ENCODE data around the gene TAPT1.

TAPT1 gene

DNA sequence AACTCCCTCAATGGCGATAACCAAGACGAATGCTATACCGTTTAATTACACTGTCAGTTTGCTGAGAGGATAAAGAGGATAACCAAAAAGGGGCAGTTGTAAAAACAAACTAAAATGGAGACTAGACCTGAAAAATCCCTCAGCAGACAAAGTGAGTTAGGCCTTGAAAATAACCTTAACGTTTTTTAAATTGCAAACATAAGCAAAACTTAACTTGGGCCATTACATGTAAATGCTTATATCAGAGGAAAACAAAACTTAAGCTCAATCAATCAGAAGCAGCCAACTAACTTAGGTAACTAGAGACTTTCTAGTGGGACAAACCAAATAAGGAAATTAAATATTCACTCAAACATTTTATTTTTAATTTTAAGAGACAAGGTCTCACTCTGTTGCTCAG is 17.0 kb upstream of the TAPT1 start:
- DNase-seq, result no peak

DNA sequence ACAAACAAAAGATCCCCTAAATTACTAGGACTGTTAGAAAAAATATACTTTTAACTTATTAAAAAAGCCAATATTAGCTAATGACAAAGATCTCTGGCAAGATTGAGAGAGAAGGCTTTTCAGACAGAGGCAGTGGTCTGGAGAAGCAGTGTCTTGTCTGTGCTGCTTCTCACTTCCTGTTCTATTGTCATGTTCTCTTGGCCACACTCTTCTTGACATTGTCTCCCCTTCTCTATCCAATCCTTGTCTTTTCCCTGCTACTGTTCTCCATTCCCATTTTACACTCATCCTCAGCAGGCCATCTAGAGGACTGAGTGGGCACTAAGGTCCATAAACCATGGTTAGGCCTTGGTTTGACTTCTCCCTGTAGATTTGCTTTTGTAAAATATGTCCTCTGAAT is 14.0 kb upstream of the TAPT1 start:
- DNase-seq, result no peak

DNA sequence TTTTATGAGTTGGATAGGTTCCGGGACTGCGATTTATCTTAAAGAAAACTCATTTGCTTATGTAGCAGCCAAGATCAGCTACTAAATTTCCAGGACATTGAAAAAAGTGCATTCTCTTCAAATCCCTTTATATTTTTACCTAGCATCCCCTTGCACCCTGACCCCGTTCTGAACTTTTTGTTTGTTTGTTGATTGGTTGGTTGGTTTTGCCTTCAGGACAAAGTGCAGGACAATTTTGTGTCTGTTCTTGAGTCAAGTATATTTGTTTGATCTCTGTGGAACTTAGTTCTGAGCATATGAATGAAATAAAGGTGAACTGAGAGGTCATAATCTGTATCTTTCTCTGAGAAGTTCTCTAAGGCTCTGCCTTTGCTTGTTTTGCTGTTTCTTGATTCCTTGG is 12.8 kb upstream of the TAPT1 start:
- no peak for DNase-seq

DNA sequence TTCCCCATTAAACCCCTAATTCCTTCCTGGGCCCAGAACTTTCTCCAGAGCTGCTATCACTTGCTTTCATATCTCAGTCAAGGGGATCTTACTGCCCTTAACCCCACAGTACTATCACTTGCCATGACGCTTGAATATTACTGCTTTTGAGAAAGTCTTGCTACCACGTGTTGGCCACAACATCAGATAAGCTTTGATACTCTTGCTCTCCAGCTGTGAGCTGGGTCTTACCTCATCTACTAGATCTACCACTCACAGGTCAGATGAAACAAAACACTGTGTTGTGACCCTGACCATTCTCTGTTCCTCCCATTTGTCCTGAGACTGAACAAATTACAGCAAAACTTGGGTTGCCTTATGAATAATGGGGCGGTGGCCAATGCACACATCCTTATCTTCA is 12.1 kb upstream of the TAPT1 start:
- DNase-seq, result no peak

DNA sequence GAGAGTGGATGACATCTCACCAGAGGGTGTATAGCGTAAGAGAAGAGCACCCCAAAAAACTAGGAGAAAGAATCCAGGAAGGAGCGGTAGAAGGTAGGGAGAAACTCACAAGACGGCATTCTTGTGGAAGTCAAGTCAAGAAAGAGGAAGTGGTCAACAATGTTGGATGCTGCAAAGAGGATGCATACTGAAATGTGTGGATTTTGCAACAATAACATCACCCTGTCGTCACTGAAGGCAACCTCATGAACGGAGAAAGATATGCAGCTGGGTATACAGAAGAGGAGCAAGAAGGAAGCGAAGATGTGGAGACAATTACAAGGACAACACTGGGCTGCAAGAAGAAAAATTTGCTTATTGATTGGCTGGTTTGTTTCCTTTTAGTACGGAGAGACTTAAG is 11.4 kb upstream of the TAPT1 start:
- no peak for DNase-seq

DNA sequence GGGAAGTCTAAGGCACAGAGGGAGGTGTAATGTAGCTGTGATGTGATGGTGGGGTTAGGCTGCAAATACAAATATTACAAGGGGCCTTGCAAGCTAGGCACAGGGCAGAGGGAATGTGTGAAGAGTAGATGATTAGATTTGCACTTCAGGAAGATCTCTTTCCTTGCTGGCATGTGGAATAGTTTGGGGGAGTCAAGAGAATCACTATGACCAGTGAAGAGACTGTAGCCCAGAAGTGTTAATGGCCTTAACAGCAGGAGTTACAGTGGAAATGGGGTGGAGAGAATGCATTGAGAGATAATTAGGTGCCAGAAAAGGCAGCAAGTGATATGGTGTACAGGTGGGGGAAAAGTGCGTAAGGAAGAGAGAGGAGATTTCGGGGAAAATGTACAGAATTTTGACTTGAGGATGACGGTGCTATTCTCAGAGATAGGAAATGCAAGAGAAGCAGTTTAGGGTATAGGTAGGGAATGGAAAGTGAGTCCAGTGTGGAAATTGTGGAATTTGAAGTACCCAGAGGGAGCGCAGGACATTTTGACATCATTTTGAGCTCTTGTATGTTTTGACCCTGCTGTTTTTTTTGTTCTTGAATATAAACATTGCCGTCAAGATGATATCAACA is 10.2 kb upstream of the TAPT1 start:
- no peak for DNase-seq

DNA sequence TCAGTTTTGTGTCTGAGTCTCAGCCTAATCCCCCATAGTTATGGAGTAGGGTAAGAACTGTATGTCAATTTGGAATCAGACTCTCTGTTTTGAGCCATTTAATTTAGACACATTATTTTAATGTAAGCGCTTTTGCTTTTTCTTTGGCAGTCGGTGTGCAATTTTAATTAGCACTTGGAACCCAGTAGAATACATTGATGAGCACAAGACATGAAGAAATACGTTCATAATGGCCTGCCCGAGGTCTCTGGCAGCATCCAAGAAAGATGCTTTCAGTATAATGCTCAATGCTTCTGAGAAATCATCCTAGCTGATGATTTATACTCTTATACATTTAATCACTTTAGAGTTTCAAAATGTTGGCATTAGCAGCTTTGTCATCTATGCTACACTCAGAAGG is 8.9 kb upstream of the TAPT1 start:
- DNase-seq, result no peak

DNA sequence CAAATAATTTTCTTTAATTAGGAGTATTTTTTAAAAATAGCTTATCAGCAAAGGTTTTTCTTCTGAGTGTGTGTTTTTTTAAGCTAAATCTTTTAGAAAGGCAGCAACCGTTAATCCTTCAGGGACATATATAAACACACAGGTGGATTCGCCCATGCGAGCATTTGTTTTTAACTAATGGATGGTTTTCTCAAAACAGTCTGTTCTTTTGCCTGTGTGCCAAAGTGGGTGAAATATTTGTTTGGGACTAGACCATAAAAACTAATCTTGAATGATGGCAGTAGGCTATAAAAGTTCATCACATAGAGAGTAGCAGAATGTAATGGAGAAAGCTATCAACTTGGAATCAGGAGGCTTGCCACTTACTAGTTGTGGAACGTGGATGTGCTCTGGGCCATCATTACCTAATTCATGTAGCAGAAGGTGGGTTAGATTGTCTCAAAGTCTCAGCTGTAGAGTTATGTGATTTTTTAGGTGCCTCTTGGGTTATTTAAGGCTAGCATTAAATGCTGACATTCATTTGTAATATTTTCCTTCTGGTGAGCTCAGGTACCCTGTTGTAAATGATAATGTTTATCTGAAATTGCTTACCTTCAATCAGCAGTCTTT is 7.4 kb upstream of the TAPT1 start:
- no peak for DNase-seq

DNA sequence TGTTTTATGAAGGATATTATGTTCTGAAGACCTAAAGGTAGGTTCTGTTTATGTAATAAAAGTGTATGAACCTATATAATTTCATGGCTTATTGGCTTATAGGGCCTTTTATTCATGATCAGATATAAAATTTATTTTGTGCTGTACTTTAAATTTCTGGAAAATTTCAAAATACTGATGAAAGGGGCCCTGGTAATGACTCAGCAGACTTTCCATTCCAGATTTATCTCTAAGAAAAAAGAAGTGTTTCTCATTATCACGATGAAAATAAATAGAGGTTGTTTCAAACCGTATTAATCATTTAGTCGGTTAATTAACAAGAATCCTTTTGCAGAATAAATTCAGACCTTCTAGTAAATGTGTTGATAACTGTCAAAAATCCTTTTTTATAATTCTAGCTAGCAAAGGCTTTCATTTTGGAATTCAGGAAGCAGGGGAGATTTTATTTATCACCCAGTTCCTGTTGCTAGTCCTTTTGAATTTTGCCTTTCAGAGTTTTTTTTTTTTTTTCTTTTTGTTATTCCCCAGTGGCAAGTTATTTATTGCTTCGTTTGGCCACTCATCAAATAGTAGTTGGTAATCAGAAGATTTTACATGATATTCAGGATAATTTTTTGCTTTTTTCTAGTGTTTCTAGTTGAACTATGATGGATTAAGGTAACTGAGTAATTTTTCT is 5.4 kb upstream of the TAPT1 start:
- DNase-seq, result no peak

DNA sequence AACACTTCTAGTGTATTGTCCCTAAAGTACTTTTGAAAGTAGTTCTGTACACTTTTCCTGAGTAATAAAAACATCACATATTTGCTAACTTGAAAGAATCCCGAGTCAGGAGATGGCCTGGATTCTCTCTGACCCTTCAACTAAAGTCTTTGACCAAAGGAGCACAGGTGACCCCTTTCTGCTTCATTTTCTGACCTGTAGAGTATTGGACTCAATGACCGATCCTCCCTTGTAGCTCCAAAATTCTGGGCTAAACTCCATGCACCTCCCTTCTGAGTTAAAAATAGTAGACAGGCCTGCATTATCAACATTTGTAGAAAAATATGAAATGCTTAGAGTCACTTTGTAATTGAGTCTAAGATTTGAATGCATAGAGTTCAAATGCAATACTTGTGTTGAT is 4.0 kb upstream of the TAPT1 start:
- DNase-seq, result no peak

DNA sequence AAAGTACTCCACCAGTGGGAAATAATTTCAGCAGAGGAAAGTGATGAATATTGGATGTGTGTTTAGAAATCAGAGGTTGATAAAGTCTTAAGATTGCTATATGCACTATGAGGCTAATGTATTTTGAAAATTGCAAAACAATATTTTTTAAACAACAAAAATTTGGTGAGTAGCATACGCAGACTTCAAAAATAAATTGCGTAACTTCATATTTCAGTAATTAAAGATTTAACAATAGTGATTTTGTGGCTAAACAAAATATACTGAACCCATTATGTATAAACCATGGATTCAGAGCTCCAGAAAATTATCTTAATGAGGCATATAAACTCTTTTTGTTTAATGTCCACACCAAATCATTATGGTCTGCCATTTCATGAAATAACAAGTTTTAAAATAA is 3.3 kb upstream of the TAPT1 start:
- no peak for DNase-seq

DNA sequence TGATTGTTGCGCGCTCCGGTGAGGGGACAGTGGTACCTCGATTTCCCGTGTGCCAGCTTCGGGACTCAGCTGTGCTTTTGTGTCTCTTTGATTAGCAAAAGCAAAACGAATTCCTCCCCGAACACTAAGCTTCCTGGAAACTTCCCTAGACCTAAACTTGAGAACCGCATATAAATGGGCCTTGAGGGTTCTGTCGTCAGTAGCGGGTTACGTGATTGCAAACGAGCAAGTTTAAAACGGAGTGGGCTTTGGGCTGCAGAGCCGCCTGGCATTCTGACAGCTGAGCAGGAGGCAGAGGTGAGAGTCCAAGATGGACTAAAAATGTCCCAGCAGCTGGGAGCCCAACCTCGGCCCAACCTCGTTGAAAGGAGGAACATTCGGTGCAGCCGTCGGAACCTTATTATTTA is 1.2 kb upstream of the TAPT1 start:
- DNase-seq, result no peak

DNA sequence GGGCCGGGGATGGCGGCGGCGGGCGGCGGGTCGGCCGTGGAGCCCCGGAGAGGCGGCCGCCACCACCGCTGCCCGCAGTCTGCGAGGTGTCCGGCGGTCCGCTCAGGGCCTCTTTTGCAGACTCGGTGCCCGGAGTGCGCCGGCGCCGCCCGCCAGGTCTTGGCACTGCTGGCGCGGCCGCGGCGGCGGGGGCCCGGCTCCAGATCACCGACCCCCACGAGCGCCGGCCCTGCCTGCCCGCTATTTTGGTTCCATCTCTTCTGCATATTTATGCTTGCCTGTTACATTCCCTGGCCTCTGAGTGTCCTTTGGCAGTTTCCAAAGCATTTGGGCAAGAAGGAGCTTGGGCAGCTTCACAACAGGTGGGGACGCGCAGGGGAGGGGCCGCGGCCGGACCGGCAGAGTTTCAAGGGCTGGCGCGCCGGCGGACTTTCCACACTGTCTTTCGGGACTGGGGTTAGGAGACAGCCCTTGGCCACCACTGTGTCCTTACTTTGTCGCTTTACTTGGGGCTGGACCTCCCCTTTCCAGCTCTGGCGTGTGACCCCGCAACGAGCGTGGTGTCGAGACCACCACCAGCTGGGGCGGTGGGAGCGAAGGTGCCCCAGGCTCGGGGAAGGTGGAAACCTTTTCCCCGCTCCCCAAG is 668 bp upstream of the TAPT1 start:
- DNase-seq, result peak; percentile 21

DNA sequence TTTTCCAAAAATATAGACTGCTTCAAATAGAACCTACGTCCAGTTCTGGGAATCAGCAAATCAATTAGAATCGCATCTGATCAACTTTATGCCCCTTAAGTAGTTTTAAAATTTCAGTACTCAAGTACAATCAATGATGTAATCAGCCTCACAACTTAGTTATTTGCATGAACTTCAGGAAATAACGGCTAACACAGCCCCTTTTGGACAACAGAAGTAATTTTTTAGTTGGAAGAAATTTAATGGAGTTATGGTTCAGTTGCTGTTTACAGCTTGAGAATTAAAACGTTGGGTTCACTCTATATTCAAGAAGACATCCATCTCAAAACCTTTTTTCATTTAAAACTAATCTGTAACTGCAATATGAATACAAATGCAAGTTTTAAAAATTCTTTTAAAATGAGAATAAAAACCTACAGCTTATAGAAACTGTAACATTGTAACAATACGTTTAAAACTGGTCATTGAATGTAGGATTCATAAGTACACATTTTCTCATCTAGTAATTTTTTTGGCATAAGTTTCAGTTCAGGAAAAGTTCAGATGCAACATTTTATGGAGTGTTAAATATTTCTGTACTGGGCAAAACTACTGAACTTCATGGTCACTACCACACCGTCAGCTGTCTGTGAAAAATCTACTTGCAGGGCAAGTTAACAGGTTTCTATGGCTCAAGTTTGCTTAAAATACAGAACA is 956 bp downstream of the TAPT1 start:
- peak; percentile 57 for DNase-seq

DNA sequence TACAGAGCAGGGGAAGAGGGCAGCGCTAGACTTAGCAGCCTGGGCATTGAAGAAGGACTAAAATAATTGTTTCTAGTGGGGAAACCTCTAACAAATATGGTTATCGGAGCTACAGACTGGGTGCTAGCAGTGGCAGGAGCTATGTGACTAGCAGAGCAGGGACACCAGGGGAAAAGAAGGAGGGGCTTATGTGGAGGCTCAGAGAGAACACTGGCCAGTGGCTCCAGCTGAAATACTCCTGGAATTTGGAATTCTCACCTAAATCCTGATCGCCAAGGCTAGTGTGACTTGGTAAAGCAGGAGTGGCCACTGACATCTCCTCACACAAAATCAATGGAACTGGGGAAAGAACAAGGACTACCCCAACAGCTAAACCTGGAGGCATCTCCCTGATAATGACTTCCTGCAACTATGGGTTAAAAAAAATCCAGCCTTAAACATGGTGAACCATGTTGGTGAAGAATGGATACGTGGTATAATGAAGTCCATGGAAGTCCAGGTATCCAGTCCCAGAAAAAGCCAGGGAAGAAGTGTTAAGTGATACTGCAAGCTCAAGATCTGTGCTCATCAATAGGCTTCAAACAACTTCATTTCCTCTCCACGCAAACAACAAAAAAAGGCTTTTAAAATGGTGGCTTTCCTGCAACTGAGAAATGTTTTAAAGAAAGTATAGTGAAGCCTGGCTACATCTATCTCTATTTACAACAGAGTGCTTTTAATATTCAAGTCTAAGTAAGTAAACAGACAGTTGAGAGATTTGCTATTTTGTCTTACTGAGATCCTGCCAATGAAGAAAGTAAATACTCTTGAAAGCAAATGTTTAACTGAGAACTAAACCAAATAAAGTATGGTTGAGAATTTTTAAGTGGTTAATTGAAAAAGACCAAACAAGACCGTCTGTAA is 1.8 kb downstream of the TAPT1 start:
- DNase-seq, result peak; percentile 13

DNA sequence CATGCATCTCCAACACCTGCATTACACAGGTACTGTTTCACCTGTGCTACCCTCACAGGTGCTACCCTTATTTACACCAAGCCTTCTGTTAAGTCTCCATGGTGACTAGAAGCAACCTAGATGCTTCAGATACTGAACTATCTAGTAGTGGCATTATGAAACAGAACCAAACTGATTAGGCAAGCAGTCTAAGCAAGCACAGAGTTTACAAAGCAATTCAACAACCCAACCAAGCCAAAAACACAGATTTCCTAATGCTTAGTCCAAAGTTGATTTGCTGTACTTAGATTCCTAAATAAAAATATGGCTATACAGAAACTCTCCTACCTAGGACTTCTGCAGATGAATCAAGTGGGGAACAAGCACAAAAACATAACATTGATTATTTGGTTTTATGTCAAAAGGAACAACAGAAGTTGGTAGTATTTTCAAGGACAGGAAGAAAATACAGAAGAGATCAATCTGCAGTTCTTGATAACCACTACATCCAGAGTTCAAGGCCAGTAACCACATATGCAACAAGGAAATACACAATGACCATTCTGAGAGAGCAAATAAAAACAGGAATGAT is 3.2 kb downstream of the TAPT1 start:
- DNase-seq, result peak; percentile 9

DNA sequence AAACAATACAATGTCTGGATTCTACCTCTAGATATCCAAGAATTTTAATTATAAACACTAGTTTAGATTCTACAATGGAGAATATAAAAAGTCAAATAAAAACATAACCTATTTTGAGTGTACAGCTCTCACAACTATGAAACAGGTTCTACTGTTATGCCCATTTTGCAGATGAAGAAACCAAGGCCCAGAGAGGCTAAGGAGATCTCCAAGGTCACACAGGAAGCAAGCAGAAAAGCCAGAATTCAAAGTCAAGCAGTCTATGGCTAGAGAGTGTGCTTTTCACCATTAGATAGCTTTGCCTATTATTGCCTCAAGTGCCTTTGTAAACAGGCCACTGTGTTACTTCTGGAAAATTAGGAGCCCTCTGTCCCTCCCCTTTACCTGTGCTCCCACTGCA is 7.3 kb downstream of the TAPT1 start:
- DNase-seq, result no peak

DNA sequence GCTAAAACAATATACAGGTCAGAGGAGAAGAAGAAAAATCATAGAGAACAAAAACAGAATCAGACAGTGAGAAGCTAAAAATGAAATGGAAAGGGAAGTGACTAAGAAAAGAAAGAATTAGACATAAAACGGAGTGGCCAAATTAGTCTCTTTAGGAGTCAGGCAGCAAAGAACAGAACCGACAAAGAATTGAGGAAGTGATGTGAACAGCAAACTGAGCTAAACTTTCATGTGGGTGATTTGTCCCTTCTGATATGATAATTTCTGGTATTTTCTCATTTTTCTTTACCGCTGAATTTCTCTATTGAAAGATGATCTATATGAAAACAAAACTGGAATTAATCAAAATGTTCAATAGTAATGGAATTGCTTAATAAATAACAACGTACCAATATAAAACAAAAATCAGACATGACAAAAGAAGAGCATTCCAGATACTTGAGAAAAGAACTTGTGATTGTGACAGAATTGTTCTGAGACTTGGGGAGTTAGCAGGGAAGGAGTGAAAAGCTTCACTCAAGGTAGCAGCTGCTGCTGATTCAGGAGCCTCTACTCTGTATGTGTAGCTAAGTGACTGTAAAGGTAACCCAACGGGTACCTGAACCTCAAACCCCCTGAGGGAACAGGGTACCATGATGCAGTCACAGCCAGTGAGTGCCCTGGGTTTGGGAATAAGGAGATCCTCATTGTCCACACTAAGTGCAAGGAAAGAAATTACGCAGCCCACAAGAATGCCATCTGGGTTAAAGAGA is 8.8 kb downstream of the TAPT1 start:
- no peak for DNase-seq

DNA sequence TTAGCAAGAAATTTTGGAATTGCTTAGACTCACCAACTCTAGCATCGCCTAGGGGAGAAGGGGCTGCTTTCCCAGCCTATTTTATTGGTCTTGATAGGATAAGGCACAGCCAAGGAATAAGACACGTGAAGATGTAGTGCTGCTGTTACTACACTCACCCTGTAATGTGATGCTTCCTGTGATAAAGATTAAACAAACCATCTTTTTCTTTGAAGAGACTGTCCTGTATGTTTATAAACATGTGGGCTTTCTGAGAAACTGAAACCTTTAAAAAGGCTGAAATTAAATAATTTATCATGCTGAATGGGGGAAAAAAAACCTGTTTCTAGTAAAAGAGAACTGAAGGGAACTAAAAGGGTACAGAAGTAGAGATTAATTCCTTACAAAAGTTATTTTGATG is 13.2 kb downstream of the TAPT1 start:
- DNase-seq, result no peak

DNA sequence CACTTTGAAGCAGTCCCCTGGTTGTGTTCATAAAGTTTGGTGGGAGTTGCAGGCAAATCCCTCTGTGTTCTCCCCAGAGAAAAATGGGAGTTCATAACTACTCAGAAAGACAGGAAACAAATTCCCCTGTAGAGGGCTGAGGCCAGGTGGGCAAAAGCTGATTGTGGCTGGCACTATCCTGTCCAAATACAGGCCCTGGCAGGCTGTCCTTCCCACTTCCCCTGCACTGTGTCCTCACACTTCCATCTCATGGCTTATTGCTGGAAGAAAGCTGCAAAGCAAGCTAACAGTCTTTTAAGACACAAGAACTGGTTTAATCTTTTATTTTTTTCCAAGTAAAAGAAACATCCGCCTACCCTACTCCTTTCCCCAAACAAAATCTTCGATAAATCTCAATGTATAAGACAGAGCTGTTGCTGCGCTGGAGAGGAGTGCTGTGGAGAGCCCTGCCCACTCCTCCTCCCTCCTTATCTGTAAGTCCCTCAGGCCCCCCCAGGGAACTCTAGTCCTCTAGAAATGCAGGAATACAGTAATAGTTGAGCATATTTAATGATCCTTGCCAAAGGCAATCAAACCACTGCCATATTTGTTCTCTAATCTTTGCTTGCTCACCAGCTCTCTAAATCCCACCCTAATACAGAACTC is 14.0 kb downstream of the TAPT1 start:
- DNase-seq, result no peak

DNA sequence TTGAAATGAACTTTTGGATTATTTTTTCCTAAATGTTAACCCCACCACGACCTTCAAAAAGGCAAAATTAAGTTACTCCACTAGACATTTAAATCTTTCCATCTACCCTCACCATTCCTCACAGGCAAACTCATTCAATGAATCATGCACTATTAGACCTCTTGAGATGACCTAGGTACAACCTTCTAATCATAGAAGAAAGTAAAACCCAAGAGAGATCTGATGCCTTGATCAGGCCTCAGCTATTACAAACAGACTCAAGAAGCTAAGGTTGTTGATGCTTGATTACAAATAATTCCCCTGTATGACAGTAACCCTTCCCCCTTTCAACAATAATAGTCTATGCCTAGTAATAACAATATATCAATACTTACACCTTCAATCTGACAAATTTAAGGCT is 18.9 kb downstream of the TAPT1 start:
- no peak for DNase-seq

Data from NCI-H510A treated with DMSO at 0.1 percent for 48 hours (cell line).